AG09319 (cell line): ENCODE measurements around the gene SETBP1.

Experiments used
- DNase-seq: peaks from one replicate; pipeline ENCODE4 v3.0.0-alpha.2; 2010; ENCODE audit warnings: low read depth; ENCODE audit errors: extremely low read depth
- CTCF ChIP-seq: IDR thresholded peaks from 2 replicates; pipeline ENCODE4 v1.5.1; 2011; ENCODE audit warnings: low read depth, mild to moderate bottlenecking, inconsistent platforms, low read length, moderate library complexity

The SETBP1 gene

DNA sequence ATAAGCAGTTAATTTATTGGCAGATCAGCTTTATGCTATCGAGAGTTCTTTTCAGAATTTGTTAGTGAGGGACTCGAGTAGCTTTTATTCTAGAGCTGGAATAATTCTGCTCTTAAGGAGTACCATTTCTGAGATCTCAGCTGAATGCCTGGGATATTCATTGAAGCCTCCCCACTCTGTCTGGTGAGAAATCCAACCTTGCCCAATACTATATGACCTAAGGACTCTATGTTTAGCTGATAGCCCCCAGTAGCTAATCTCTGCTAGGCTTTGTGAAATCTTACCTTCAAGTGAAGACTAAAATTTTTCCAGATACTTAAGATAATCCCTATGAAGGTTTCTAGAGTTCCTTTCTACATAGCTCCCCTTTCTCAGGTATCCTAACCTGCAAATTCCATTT lies 261.4 kb downstream of the SETBP1 start:
- TF ChIP-seq CTCF, result no peak

GRCh38 chr18:44943311-44943881 lies 262.7 kb downstream of the SETBP1 start:
- no peak for TF ChIP-seq CTCF
- DNase-seq, result no peak

More for the DNA sequence above, 261.4 kb downstream of the SETBP1 start:
- DNase-seq, result no peak

- no peak for DNase-seq
- TF ChIP-seq CTCF, result no peak
Observed at GRCh38 chr18:44944461-44944860, 263.8 kb downstream of the SETBP1 start.

DNA sequence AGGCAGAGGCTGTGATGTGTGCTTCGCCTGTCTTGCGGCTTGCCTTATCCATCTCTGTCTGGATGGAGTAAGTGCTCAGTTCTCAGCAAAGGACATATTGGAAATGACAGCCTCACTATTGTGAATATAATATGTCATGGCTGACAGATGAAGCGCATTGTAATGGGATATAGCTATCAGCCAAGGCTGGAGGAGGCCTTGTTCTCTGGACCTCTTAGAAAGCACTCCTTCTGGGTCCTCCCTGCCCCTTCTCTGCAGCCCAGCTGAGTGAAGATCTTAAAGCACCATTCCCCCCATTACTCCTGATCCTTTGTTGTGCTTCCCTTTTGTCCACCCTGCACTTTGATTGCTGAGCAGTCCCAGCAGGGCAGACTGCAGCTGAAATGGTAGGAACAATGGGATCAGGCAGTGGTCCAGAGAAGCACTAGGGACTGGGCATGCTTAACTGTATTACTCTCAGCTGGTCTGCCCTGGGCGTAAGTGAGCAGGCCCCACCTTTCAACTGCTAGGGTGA lies 265.3 kb downstream of the SETBP1 start:
- no peak for TF ChIP-seq CTCF
- DNase-seq, result no peak

- no peak for TF ChIP-seq CTCF
- DNase-seq, result no peak
Observed at GRCh38 chr18:44946529-44947113, 265.9 kb downstream of the SETBP1 start.

DNA sequence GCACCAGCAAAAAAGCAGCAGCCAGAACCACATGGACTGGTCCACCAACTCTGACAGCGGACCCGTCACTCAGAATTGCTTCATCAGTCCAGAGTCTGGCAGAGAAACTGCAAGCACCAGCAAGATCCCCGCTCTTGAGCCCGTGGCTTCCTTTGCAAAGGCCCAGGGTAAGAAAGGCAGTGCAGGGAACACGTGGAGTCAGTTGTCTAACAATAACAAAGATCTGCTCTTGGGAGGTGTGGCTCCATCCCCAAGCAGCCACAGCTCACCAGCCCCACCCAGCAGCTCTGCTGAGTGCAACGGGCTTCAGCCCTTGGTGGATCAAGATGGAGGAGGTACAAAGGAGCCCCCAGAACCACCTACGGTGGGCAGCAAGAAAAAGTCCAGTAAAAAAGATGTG lies 269.3 kb downstream of the SETBP1 start:
- no peak for DNase-seq
- no peak for TF ChIP-seq CTCF

- no peak for DNase-seq
- no peak for TF ChIP-seq CTCF
Observed at GRCh38 chr18:44950685-44951195, 270.1 kb downstream of the SETBP1 start.
